ENCODE data around the gene COPS3.
"Not testable (repeated sequence)": the region's sequence is repeated elsewhere in the genome, so short reads cannot be mapped to it uniquely, and the experiment has no call there.

Gene COPS3

GRCh38 chr17:17300624-17301568 lies 19.9 kb upstream of the COPS3 start:
- peak; percentile 36 for DNase-seq

GRCh38 chr17:17298108-17298507 lies 17.1 kb upstream of the COPS3 start:
- DNase-seq, result no peak

- DNase-seq, result no peak
Observed at GRCh38 chr17:17297217-17297616, 16.2 kb upstream of the COPS3 start.

GRCh38 chr17:17295141-17295540 lies 14.1 kb upstream of the COPS3 start:
- no peak for DNase-seq

- DNase-seq, result no peak
Observed at GRCh38 chr17:17289701-17290100, 8.7 kb upstream of the COPS3 start.

- DNase-seq, result no peak
Observed at GRCh38 chr17:17289086-17289485, 8.0 kb upstream of the COPS3 start.

GRCh38 chr17:17285951-17286350 lies 4.9 kb upstream of the COPS3 start:
- DNase-seq, result no peak

GRCh38 chr17:17279316-17279715 lies 1.7 kb downstream of the COPS3 start:
- no peak for DNase-seq

GRCh38 chr17:17277431-17277830 lies 3.6 kb downstream of the COPS3 start:
- DNase-seq, result not testable (repeated sequence)

GRCh38 chr17:17275971-17276370 lies 5.1 kb downstream of the COPS3 start:
- no peak for DNase-seq

GRCh38 chr17:17269926-17270773 lies 10.9 kb downstream of the COPS3 start:
- DNase-seq, result no peak

- DNase-seq, result no peak
Observed at GRCh38 chr17:17264430-17264829, 16.6 kb downstream of the COPS3 start.

- no peak for DNase-seq
Observed at GRCh38 chr17:17258998-17259397, 22.0 kb downstream of the COPS3 start.

GRCh38 chr17:17258011-17258410 lies 23.0 kb downstream of the COPS3 start:
- no peak for DNase-seq

- DNase-seq, result no peak
Observed at GRCh38 chr17:17256316-17256715, 24.7 kb downstream of the COPS3 start.

GRCh38 chr17:17255689-17256088 lies 25.4 kb downstream of the COPS3 start:
- DNase-seq, result not testable (repeated sequence)

GRCh38 chr17:17254036-17254435 lies 27.0 kb downstream of the COPS3 start:
- DNase-seq, result no peak

- DNase-seq, result no peak
Observed at GRCh38 chr17:17253406-17253805, 27.6 kb downstream of the COPS3 start.

- no peak for DNase-seq
Observed at GRCh38 chr17:17252149-17252661, 28.8 kb downstream of the COPS3 start.

- DNase-seq, result no peak
Observed at GRCh38 chr17:17246879-17247278, 34.2 kb downstream of the COPS3 start.

GRCh38 chr17:17243163-17243562 lies 37.9 kb downstream of the COPS3 start:
- no peak for DNase-seq

GRCh38 chr17:17242246-17242645 lies 38.8 kb downstream of the COPS3 start:
- no peak for DNase-seq

GRCh38 chr17:17241656-17242055 lies 39.4 kb downstream of the COPS3 start:
- no peak for DNase-seq

- DNase-seq, result no peak
Observed at GRCh38 chr17:17239832-17240231, 41.2 kb downstream of the COPS3 start.

All from activated gamma-delta T cell treated with Interleukin-2 at 50 U/mL for 16 hours (primary cell).